IPS-NIHi11 (cell line): ENCODE data around the gene BPIFA3.
A peak's percentile ranks its signal among the peaks of the same experiment; 100 is the strongest.

Experiments
- DNase-seq: peaks from one replicate; pipeline ENCODE4 v3.0.0; 2012; ENCODE audit warnings: mixed read lengths, low spot score

The BPIFA3 gene

GRCh38 chr20:33262658-33263065 is 45.5 kb downstream of the BPIFA3 start:
- peak; percentile 71 for DNase-seq

- no peak for DNase-seq
Observed at GRCh38 chr20:33263784-33264183, 46.6 kb downstream of the BPIFA3 start.

GRCh38 chr20:33267701-33268100 is 50.5 kb downstream of the BPIFA3 start:
- DNase-seq: no peak

DNA sequence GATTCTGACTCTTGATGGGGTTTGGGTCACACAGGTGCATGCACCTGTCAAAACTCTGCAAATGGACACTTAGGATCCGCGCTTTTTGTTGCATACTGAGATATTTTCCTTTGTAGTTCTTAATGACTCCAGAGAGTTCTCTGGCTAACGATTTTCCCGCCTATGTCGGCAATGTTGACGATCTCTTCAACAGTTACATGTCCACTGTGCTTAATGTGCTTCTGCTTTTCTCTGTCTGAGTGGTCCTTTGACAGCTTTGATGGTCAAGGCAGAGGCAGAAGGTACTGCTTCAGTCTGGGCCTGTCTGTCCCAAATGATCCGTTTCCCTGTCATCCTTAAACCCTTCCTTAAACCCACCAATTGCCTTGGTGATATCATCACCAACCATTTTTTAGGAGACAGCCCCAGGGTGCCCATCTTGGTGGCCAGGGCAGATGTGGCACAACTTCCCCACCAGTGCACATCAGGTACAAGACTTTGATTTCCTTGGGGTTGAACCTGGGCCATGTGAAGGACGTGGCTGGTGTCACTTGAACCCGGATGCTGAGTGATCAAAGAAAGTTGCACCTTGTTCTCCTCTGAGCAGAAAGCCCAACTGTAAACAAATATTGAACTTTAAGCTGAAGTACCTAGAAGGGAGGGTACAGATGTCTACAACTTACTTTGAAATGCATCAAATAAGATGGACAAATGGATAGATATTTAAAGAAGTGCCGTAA is 55.2 kb downstream of the BPIFA3 start:
- no peak for DNase-seq

- no peak for DNase-seq
Observed at GRCh38 chr20:33273117-33273851, 56.1 kb downstream of the BPIFA3 start.

- no peak for DNase-seq
Observed at GRCh38 chr20:33275215-33275614, 58.1 kb downstream of the BPIFA3 start.

- no peak for DNase-seq
Observed at GRCh38 chr20:33275871-33276270, 58.7 kb downstream of the BPIFA3 start.

- no peak for DNase-seq
Observed at GRCh38 chr20:33276303-33277113, 59.4 kb downstream of the BPIFA3 start.
